GM19328 (cell line): ENCODE data around the gene NUTM2F.
"Not testable (repeated sequence)": the region's sequence is repeated elsewhere in the genome, so short reads cannot be mapped to it uniquely, and the experiment has no call there.

Experiments used
- ATAC-seq: cut with Tn5 transposase; IDR thresholded peaks from one replicate; pipeline ENCODE4 v1.9.1; 2021; ENCODE audit warnings: mild to moderate bottlenecking, moderate library complexity; ENCODE audit not compliant: unreplicated experiment

NUTM2F gene

GRCh38 chr9:94328544-94328943 lies at the start of gene NUTM2F:
TSS of gene NUTM2F (minus strand) at chr9:94328644. CDS start at chr9:94328623, 21 bp downstream.
- ATAC-seq = not testable (repeated sequence)

- ATAC-seq = peak; percentile 43
Observed at GRCh38 chr9:94375197-94375596, 46.8 kb upstream of the NUTM2F start.

GRCh38 chr9:94374176-94375056 lies 46.0 kb upstream of the NUTM2F start:
- peak; percentile 89 for ATAC-seq

GRCh38 chr9:94373779-94374175 lies 45.3 kb upstream of the NUTM2F start:
- not testable (repeated sequence) for ATAC-seq

GRCh38 chr9:94370266-94370665 lies 41.8 kb upstream of the NUTM2F start:
- not testable (repeated sequence) for ATAC-seq

- ATAC-seq = not testable (repeated sequence)
Observed at GRCh38 chr9:94364093-94364614, 35.7 kb upstream of the NUTM2F start.

- ATAC-seq = not testable (repeated sequence)
Observed at GRCh38 chr9:94357158-94357557, 28.7 kb upstream of the NUTM2F start.

- not testable (repeated sequence) for ATAC-seq
Observed at GRCh38 chr9:94351901-94352723, 23.7 kb upstream of the NUTM2F start.

GRCh38 chr9:94348754-94349153 lies 20.3 kb upstream of the NUTM2F start:
- not testable (repeated sequence) for ATAC-seq

- ATAC-seq = not testable (repeated sequence)
Observed at GRCh38 chr9:94347451-94347850, 19.0 kb upstream of the NUTM2F start.

- not testable (repeated sequence) for ATAC-seq
Observed at GRCh38 chr9:94341703-94342102, 13.3 kb upstream of the NUTM2F start.

- not testable (repeated sequence) for ATAC-seq
Observed at GRCh38 chr9:94340750-94341149, 12.3 kb upstream of the NUTM2F start.

GRCh38 chr9:94339657-94340056 lies 11.2 kb upstream of the NUTM2F start:
- ATAC-seq = not testable (repeated sequence)

GRCh38 chr9:94338723-94339122 lies 10.3 kb upstream of the NUTM2F start:
- ATAC-seq = not testable (repeated sequence)

- ATAC-seq = not testable (repeated sequence)
Observed at GRCh38 chr9:94336445-94336844, 8.0 kb upstream of the NUTM2F start.

GRCh38 chr9:94325583-94325982 lies 2.9 kb downstream of the NUTM2F start:
- not testable (repeated sequence) for ATAC-seq

- not testable (repeated sequence) for ATAC-seq
Observed at GRCh38 chr9:94323153-94323798, 5.2 kb downstream of the NUTM2F start.

GRCh38 chr9:94322342-94322940 lies 6.0 kb downstream of the NUTM2F start:
- not testable (repeated sequence) for ATAC-seq

GRCh38 chr9:94317949-94318657 lies 10.3 kb downstream of the NUTM2F start:
- ATAC-seq = not testable (repeated sequence)

GRCh38 chr9:94316236-94316635 lies 12.2 kb downstream of the NUTM2F start:
- not testable (repeated sequence) for ATAC-seq
